ENCODE results near the gene NUP98.
"Not testable (repeated sequence)": the region's sequence is repeated elsewhere in the genome, so short reads cannot be mapped to it uniquely, and the experiment has no call there.

NUP98 gene

GRCh38 chr11:3799143-3799542 lies 1.8 kb upstream of the NUP98 start:
- no peak for DNase-seq (ENCODE audit: low spot score)

DNA sequence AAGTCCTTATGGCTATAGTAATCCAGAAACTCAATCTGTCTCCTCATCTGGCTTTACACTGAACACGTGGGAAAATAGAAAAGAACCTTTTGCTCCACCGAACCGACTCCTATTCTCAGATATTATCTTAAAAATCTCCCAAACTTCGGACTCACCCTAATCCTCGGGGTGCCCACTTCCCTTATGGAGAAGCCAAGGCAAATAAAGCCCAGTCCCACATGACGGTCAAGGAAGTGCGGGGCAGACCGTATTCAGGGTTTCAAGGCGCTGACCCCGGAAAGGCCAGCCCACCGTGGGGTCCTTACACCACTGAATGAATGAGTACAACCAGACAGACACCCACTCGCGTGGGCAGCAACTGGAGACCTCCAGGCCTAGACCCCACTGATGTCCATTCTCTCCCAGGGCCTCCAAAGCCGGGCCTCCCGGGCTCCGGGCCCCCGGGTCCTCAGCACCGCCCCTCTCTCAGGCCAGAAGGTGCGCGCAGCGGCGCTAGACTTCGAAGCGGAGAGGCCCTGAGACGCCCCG lies 489 bp downstream of the NUP98 start:
- no peak for DNase-seq (ENCODE audit: low spot score)

- DNase-seq (ENCODE audit: low spot score) = no peak
Observed at GRCh38 chr11:3796346-3796745, 1.0 kb downstream of the NUP98 start.

- no peak for DNase-seq (ENCODE audit: low spot score)
Observed at GRCh38 chr11:3796002-3796311, 1.4 kb downstream of the NUP98 start.

DNA sequence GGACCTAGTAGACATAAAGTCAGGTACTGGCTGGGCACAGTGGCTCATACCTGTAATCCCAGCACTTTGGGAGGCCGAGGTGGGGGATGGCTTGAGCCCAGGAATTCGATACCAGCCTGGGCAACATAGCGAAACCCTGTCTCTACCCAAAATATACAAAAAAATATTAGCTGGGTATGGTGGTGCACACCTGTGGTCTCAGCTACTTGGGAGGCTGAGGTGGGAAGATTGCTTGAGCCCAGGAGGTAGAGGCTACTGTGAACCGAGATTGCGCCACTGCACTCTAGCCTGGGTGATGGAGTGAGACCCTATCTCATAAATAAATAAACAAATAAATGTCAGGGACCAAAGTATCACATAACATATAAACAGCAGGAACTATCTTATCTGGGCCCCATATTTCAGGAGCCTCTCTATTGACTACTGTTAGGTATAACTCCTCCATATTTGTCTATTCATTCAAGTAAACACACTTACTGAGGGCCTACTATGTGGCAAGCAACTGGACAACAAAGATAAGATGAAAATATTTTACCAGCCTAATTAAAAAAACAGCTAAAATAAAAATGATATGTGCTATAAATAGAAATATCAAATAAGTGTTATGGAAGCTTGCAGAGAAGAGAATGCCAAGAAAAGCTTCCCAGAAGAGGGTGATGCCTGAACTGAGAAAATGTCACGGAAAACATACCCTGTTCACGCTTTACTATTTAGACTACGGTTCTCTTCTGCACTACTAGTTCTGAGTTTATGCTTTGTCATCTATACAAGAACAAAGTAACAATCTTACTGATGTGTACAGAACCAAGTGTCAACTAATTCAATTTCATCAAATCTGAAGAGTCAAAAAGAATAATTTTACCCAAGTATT lies 2.0 kb downstream of the NUP98 start:
- DNase-seq (ENCODE audit: low spot score) = no peak

GRCh38 chr11:3794387-3794786 lies 3.0 kb downstream of the NUP98 start:
- not testable (repeated sequence) for DNase-seq (ENCODE audit: low spot score)

DNA sequence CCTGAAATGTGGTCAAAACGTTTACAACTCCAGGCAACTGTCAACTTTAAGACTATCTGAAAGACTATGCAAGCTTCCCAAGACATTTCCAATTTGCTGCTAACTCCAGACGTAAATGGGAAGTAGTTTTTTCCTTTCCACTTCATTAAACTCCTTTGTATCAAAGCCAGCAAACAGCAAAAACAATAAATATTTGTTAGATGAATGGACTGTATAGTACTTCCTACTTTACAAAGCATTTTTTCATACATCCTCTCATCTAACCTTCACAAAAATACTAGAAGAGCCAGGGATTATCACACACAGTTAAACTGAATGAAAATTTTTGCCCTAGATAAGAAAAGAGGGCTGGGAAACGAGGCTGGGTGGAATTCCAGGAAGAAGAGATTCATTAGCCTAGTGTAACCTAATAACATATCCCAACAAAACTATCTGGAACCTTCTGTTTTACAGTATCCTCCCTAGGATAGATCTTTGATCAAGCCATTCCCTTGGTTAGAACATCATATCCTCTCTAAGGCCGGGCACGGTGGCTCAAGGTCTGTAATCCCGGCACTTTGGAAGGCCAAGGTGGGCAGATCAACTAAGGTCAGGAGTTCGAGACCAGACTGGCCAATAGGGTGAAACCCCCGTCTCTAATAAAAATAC lies 10.4 kb downstream of the NUP98 start:
- no peak for DNase-seq (ENCODE audit: low spot score)

GRCh38 chr11:3783611-3784010 lies 13.7 kb downstream of the NUP98 start:
- DNase-seq (ENCODE audit: low spot score) = no peak

DNA sequence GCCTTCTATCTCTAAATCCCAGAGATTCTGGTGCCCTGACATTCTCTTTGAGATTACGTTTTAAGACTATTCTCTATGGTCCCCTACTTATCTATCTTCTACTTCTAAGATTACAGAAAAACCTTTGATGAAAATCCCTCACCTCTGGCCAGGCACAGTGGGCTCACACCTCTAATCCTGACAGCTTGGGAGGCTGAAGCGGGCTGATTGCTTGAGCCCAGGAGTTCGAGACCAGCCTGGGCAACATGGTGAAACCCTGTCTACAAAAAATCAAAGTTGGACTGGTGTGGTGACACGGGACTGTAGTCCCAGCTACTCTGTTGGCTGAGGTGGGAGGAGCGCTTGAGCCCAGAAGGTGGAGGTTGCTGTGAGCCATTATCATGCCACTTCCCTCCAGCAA lies 14.4 kb downstream of the NUP98 start:
- no peak for DNase-seq (ENCODE audit: low spot score)

DNA sequence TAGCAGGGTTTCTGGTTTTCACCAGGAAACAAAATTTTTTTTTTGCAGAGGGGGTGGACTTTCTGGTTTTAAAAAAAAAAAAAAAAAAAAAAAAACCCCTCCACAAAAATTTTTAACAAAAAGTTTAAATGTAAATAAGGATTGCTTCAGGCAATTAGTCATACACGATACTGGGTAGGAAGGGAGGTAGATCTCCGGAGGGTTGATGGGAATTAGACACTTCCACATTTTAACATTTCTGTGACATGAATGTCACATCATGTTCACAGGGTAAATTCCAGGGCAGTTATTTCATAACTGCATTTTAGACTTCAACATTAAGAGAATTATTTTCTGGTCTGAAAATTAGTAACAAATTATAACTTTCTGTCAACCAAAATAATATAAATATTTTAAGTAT lies 15.9 kb downstream of the NUP98 start:
- no peak for DNase-seq (ENCODE audit: low spot score)

DNA sequence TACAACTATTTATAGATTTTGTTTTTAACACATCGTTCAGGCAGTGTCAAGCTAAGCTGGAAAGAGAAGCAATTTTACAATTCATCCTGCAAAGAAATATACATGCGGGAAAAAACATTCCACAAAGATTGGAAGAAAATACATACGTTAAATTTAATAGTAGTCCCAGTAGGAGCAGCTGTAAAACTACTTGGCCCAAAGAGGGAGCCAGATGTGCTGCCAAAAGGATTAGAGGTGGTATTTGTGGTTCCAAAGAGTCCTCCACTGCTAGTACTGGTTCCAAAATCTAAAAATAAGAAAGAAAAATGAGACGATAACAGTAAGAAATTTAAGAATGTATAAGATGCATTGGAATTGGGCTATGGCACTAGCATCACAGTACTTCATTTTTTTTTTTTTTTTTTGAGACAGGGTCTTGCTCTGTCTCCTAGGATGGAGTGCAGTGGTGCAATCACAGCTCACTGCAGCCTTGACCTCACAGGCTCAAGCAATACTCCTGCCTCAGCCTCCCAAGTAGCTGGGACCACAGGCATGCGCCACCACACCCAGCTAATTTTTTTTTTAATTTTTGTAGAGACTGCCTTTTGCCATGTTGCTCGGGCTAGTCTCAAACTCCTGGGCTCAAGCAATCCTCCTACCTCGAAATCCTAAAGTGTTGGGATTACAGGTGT lies 21.5 kb downstream of the NUP98 start:
- DNase-seq (ENCODE audit: low spot score) = no peak

DNA sequence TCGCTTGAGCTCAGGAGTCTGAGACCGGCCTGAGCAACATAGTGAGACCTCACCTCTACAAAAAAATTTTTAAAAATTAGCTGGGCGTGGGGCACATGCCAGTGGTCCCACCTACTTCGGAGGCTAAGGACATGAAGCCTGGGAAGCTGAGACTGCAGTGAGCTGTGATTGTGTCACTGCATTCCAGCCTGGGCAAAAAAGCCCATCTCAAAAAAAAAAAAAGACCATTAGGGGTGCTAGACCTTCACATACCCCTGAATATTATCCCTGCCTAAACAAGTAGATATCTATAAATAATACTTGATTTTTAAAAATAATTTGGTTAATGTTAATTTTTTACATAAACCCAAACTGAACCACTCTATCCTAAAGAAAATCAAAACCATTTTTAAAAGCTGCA lies 24.2 kb downstream of the NUP98 start:
- no peak for DNase-seq (ENCODE audit: low spot score)

DNA sequence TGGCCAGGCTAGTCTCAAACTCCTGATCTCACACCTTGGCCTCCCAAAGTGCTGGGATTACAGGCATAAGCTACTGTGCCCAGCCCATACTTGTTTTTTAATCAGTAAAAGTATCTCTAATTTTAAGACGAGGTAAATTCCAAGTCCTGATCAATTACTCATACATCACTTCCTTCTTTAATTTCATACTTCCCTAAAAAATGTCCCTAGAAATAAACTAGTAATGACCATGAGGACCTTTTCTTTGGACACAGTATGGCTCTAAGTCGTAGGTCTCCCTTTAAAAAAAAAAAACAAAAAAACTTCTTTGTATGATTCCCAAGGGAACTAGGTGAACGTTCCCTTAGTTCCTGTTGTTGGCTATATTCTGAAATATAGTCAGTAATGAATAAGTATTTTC lies 29.8 kb downstream of the NUP98 start:
- DNase-seq (ENCODE audit: low spot score) = no peak

DNA sequence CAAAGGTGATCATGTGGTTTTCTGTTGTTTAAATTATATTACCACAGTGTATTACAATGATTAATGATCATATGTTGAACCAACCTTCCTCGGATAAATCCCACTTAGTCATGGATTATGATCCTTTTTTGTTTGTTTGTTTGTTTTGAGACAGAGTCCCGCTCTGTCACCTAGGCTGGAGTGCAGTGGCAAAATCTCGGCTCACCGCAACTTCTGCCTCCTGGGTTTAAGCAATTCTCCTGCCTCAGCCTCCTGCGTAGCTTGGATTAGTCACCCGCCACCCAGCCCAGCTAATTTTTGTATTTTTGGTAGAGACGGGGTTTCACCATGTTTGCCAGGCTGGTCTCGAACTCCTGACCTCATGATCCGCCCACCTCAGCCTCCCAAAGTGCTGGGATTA lies 30.5 kb downstream of the NUP98 start:
- not testable (repeated sequence) for DNase-seq (ENCODE audit: low spot score)

DNA sequence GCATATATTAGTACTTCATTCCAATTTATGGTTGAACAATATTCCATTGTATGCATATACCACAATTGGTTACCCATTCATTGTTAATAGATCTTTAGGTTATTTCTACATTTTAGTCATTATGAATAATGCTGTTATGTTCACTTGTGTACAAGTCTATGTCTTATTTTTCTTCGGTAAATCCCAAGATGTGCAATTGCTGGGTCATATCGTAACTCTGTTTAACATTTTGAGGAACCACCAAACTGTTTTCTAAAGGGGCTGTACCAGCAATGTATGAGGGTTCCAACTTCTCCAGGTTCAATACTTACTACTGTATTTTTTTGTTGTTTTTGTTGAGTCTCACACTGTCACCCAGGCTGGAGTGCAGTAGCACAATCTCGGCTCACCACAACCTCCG lies 33.1 kb downstream of the NUP98 start:
- no peak for DNase-seq (ENCODE audit: low spot score)

DNA sequence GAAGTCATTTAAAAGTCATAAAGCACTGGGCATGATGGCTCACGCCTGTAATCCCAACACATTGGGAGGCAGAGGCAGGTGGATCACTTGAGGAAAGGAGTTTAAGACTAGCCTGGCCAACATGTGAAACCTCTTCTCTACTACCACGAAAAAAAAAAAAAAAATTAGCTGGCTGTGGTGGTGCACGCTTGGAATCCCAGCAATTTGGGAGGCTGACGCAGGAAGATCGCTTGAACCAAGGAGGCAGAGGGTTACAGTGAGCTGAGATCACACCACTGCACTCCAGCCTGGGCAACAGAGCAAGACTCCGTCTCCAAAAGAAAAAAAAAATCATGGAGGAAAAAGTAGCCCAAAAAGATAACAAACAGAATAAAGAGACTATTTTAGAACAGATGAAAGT lies 42.2 kb downstream of the NUP98 start:
- DNase-seq (ENCODE audit: low spot score) = no peak

- DNase-seq (ENCODE audit: low spot score) = no peak
Observed at GRCh38 chr11:3753110-3753509, 44.2 kb downstream of the NUP98 start.

DNA sequence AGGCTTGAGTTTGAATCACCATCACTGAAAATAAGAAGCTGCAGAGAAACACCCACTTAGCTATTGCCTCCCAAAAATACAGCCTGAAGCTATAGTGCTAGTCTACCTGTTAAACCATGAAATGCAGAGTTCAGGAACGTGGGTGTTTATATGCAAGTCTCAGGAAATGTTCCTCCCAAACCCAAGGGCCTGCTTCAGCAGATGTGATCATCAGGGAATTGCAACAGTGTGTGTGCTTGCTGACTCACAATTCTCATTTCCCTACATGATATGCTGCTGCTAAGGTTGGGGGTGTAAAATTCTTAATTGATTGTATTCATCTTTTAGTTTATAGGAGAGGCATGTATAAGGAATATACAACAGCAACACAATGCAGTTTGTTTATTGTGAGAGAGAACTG lies 49.6 kb downstream of the NUP98 start:
- DNase-seq (ENCODE audit: low spot score) = no peak

DNA sequence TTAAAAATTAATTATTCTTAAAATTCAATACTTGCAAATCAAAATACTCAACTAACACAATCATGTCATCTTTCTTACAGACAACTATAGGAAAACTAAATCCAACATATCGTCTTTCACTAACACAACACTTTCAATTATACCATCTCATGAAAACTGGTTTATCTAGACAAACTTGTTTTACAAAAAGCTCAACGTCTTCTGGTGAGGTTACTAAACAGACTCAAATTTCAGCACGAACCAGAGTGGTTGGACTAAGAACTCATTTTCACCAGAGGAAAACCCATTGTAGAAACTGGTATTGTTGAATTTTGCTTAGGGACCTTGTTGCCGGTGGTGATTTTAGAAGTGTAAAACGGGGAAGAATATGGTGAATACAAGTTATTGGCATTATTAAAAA lies 52.2 kb downstream of the NUP98 start:
- DNase-seq (ENCODE audit: low spot score) = no peak

DNA sequence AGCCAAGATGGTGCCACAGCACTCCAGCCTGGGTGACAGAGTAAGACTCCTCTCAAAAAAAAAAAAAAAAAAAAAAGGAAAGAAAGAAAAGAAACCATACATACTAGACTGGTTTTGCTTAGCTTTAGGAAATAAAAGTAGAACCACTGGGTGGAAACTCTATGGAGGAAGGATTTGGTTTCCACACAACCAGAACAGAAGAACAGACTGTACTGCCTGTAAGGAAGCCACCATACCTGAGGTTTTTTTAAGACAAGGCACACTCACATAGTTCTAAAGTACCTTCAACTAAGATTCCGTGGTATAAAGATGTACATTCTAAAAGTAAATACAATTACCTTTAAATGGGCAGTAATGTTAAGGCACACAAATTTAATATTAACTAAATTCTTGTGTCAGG lies 58.6 kb downstream of the NUP98 start:
- DNase-seq (ENCODE audit: low spot score) = no peak

DNA sequence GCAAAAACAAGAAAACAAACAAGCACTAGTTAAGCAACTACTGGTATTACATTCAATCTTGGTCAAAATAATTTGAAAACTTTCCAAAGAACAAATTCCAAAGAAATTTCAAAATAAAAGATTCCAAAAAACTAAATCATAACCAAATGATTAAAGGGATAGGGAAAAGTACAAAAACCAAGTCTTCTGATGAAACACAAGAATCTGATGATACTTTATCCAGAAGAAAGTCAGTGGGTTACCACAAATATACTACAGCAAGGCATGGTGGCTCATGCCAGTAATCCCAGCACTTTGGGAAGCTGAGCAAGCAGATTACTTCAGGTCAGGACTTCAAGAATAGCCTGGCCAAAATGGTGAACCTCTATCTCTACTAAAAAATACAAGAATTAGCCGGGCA lies 59.1 kb downstream of the NUP98 start:
- DNase-seq (ENCODE audit: low spot score) = no peak

DNA sequence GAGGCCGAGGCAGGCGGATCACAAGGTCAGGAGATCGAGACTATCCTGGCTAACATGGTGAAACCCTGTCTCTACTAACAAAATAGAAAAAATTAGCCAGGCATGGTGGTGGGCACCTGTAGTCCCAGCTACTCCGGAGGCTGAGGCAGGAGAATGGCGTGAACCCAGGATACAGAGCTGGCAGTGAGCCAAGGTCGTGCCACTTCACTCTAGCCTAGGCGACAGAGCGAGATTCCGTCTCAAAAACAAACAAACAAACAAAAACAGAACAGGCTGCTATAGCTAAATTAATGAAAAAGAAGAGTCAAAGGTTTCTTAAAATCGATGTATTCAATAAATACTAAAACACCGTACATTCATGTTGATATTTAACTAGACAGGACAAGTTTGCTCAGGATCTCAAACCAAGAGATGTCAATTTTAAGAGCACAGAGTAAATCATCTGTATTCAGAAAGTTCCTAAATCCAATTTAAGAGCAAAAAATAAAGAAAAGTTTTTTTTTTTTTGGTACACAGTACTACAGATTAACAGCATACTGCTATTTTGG lies 59.9 kb downstream of the NUP98 start:
- DNase-seq (ENCODE audit: low spot score) = no peak

GRCh38 chr11:3736816-3737215 lies 60.5 kb downstream of the NUP98 start:
- DNase-seq (ENCODE audit: low spot score) = no peak

Measured in germinal center (tissue), 1 donor.